HG02759 (cell line): ENCODE results near the gene TRAF5.
"Not testable (repeated sequence)": the region's sequence is repeated elsewhere in the genome, so short reads cannot be mapped to it uniquely, and the experiment has no call there.

Experiments
- ATAC-seq: cut with Tn5 transposase; IDR thresholded peaks from one replicate; pipeline ENCODE4 v1.9.1; 2021; ENCODE audit warnings: mild to moderate bottlenecking, moderate library complexity; ENCODE audit not compliant: unreplicated experiment

TRAF5 gene

DNA sequence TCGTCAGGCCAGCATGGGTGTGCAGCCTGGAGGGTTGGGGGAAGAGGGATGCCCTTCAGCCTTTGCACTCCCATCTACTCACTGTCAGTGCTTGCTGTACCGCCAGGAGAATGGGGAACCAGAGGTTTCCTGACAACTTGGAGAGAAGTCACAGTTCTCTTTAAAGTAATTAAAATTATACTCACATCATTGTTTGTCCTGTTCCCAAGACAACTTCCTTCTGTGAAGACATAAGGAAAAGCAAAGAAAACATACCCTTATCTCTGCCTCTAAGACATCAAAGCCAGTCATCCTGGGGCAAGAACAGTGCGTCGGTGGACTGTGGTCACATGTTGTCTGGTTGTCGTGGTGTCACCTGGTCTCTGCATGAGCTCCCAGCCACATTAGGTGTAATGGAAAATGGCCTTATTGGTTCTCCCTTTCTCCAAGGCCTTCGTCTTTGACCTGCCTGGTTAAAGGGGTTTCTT lies 17.6 kb downstream of the TRAF5 start:
- no peak for ATAC-seq

DNA sequence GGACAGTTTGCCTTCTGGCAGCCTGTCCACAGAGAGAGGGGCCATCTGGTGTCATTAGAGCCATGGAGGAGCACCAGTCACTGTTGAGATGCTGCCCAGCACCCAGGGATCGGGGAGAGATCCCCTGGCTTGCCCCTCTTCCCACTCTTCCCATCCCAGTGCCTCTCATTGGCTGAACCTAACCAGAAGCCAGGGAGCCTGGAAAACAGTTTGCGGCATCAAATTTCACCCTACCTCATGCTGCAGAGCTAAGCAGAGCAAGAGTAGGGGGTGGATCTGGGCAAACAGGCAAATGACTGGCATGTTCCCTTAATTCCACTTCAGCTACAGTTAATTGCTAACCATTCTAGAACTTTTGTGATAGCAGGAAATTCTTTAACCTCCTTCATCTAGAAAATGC lies 19.1 kb downstream of the TRAF5 start:
- no peak for ATAC-seq

DNA sequence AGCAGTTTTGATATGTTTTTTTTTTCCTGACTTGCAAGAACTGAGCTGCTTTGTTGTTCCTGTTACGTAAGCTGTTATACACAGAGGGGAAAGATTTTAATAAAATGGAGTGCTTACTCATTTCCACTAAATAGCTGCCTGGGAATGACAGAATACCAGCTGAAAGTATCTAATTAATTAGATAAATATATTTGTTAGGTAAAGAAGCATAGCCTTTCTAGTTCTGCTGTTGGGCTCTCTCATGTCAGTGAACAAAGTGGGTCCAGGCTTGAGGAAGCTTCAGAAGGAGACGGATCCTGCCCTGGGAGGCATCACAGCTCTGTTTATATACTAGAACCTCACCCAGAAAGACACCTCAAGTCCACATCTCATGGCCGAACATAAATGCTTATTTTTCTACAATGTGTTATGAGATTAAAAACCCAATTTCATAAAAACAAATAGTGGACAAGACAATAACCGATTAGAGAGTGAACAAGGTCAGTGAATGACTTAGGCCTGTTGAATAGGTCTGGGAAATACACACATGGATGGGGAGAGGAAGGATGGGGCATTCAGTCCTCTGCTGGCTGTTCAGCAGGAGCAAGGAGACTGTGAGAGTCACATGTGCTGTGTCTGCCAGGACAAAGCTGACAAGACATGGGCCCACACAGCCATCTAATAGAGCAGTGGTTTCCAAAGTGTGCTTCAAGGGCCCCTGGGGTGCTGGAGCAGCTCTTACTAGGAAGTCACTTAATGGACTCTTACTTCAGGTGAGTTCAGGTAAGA lies 20.6 kb downstream of the TRAF5 start:
- ATAC-seq: no peak

DNA sequence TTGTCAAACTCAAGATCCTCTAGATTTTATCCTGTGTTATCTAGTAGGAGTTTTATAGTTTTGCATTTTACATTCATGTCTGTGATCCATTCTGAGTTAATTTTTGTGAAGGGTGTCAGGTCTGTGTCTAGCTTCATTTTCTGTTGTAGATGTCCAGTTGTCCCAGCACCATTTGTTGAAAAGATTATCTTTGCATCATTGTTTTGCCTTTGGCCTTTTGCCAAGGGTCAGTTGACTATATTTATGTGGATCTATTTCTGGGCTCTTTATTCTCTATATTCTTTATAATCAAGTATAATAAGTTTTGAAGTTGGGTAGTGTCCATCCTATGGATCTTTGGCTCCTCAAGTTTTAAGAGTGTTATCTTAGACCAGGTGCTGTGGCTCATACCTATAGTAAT lies 21.9 kb downstream of the TRAF5 start:
- ATAC-seq: no peak

DNA sequence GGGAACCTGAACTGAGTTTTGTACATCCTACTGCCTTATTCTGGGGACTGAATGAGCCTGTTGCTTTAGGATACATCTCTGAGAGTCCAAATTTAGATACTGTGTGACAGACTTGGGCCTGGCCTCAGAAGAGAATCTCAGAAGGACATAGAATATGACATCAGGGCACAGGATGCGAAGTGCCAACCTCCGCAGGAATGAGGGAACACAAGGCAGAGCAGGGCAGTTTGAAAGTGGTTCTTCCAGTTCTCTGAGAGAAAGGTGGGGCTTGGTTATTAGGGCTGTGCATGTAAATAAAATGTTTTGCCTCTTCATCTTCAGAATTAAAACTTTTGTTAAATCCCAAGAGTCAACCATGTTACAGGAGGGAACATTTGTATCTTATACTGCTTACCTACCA lies 23.1 kb downstream of the TRAF5 start:
- ATAC-seq: no peak

DNA sequence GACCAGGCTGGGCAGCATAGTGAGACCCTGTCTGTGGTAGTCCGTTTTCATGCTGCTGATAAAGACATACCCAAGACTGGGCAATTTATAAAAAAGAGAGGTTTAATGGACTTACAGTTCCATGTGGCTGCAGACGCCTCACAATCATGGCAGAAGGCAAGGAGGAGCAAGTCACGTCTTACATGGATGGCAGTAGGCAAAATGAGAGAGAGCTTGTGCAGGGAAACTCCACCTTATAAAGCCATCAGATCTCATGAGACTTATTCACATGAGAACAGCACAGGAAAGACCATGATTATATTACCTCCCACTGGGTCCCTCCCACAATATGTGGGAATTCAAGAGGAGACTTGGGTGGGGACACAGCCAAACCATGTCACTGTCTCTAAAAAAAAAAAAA lies 25.4 kb downstream of the TRAF5 start:
- not testable (repeated sequence) for ATAC-seq

DNA sequence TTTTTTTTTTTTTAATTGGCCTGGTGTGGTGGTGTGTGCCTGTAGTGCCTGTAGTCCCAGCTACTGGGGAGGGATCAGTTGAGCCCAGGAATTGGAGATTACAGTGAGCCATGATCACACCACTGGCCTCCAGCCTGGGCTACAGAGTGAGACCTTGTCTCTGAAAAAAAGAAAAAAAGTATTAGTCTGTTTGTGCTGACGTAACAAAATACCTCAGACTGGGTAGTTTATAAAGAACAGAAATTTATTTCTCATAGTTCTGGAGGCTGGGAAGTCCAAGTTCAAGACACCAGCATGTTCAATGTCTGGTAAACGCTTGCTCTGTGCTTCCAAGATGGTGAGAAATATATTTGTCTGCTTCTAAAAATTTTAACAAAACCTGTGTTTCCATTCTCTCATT lies 25.8 kb downstream of the TRAF5 start:
- no peak for ATAC-seq

DNA sequence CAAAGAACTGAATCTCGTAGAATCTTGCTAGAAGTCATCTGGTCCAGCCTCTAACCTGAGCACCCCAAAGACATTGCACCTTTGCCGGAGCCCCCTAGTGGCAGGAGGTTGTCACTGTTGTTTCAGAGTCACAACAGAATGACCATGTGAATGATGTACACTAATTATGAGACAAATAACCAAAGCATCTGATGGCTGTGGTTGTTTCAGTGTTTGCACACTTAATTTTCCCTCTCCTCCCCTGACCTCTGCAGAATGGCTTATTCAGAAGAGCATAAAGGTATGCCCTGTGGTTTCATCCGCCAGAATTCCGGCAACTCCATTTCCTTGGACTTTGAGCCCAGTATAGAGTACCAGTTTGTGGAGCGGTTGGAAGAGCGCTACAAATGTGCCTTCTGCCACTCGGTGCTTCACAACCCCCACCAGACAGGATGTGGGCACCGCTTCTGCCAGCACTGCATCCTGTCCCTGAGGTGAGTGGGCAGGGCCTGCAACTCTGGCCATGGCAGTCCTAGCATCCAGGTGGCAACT lies 26.4 kb downstream of the TRAF5 start:
- peak; percentile 89 for ATAC-seq

DNA sequence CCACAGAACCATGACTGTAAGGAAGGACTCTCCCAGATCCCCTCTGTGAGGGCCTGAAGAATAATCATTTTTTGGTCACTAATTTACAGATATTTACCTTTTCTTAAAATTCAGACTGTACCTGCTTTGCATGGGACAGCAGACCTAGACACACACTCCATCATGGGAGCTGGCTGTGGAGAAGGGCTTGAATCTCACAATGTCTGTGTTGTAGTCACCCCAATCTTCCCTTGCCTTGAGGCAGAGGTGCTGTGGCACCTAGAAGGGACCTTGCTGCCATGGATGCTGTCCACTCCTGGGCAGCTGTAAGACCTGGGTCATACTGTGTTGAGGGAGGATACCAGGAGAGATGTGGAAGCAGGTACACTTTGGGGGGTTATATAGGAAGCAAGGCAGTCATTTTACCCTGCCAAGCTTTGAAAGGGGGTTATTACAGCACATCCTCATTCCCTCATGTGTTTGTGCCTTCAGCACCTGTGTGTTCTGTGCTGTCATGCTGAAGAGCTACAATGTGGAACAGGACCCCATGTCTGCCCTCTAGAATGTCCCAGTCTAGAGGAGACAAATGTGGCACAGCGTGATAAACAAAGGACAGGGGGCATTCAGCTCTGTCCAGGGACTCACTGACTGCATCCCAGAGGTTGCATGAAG lies 27.1 kb downstream of the TRAF5 start:
- ATAC-seq: no peak

DNA sequence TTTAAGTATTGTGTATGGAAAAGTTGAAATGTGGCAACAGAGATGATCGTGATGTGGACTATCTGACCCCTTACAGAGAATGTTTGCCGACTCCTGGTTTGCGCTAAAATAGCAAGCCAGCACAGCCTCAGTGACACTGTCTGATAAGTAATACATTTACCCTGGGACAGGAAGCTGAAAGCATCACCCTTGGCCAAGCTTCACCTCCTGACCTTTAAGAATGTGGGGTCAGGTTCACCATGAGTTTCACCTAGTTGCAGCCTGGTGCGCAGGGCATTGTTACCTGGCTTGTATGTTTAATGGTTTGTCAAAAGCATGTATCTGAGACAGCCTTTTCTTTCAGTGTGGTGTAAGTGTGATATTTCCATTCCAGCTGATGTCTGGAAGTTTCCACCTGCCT lies 29.2 kb downstream of the TRAF5 start:
- ATAC-seq: no peak

DNA sequence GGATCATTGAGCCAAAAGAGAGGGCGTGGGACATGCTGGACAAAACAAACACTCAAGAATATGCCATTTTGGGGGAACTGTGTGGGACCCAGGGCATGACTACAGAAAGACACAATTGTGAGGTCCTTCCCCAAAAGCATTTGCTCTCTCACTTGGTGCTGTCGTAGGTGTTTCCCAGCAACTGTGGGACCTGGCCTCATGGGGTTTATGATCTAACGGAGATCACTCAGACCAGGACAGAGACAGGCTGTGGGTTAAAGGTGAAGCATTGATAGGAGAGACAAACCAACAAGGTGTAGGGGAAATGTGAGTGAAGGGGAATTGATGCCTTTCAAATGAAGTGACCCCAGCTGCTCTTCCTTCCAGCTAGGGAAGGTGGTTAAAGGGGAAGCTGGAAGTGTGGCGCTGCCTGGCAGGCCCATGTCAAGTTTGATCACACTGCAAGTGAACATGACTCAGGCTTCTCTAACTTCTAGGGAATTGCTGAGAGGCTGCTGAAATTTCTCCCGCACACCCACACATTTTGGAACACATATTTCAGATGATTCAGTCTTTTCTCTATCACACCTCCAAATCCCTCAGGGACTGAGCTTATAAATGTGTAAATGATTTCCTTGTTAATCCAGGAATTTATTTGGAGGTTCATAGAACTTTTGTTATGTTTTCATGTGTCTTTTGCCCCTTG lies 30.2 kb downstream of the TRAF5 start:
- ATAC-seq: no peak

DNA sequence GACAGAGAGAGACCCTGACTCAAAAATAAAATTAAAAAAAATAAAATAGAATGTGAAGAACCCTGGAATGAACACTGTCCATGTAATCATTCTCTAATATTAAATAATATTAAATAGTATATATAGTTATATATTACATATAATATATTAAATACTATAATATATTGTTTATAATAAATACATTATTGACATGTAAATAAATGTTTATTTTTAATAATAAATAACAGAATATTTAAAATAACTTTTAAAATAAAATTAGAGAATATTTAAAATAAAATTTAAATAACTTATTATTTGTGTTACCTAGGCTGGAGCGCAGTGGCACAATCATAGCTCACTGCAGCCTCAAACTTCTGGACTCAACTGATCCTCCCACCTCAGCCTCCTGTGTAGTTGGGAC lies 32.1 kb downstream of the TRAF5 start:
- no peak for ATAC-seq

DNA sequence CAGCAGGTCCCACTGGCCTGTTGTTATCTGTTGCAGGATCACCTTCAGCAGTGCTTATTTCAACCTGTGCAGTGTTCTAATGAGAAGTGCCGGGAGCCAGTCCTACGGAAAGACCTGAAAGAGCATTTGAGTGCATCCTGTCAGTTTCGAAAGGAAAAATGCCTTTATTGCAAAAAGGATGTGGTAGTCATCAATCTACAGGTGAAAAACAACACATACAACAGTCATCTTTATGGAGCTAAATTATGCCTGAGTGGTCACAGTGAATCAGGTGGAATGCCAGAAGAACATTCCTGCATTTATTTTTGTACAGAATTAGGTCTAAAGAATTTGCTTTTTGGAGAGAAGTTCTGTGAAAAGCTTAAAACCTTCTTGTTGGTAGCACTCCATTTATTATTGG lies 33.2 kb downstream of the TRAF5 start:
- no peak for ATAC-seq

DNA sequence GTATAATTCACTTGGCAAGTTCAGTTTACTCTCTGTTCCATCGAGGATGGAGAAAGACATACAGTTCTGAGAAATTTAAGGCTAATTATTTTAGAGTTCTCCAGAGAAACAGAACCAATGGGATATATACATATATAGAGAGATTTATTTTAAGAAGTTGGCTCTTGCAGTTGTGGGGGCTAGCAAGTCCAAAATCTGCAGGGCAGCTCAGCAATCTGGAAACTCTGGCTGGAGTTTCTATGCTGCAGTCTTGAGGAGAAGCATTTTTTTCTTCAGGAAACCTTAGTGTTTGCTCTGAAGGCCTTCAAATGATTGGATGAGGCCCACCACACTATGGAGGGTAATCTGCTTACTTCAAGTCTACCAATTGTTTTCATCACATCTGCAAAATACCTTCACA lies 34.6 kb downstream of the TRAF5 start:
- no peak for ATAC-seq

DNA sequence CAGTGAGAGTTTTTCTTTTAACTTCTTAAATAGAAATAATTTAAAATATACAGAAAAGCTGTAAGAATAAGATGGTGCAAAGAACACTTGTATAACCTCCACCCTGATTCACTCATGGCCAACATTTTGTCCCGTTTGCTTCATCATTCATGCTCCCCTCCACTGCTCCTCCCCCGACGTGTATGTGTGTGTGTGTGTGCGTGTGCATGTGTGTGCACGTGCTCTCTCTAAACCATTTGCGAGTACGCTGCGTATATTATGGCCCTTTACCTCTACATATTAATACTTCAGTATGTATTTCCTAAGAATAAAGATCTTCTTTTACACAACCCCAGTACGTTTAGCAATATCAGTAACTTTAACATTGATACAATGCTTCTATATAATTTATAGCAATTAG lies 43.0 kb downstream of the TRAF5 start:
- ATAC-seq: no peak

DNA sequence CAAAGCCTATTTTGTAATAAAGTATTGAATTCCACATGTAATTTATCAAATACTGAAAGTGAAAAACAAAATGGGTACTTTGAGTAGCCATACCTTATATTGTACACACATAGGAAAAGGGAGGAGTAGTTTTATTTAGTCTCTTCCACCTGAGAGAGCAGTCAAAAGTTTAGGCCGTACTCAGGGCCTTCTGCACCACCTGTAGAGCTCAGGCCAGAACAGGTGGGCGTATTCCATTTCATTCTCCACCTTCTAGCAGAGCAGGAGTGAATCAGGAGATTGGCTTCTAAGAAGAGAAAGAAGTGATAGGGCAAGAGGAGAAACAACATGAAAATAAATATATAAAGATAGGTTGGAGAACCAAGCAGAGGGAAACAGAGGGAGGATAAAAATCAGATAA lies 44.0 kb downstream of the TRAF5 start:
- no peak for ATAC-seq

DNA sequence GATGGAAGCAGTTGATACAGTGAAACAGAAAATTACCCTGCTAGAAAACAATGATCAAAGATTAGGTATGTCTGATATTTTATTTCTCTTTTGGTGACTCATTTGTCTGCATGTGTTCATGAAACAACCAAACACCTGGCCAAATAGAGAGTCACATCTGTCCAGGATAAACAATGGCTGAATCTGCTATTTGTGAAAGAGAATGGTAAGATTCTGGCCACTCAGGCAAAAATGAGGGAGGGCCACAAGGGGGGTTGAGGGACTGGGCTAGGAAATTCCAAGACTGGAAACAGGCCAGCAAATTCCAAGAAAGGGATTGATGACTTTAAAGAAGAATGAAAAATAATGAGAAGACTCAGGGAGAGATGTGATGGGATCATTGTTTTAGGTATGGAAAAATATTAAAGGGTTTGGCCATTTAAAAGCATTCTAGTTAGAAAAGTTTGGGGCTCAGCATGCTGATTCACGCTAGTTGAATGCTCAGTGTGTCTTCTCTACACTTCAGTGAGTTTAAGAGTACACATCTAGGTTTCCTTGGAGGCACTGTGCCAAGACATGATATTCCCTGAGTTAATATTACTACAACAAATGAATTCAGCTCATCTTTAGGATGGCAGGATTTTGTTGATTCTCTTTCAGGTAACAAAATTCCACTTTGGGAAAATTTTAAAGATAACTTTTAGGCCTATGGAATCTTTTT lies 44.9 kb downstream of the TRAF5 start:
- no peak for ATAC-seq

DNA sequence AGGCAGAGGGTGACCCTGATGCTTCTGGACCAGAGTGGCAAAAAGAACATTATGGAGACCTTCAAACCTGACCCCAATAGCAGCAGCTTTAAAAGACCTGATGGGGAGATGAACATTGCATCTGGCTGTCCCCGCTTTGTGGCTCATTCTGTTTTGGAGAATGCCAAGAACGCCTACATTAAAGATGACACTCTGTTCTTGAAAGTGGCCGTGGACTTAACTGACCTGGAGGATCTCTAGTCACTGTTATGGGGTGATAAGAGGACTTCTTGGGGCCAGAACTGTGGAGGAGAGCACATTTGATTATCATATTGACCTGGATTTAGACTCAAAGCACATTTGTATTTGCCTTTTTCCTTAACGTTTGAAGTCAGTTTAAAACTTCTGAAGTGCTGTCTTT lies 45.8 kb downstream of the TRAF5 start:
- ATAC-seq: no peak

DNA sequence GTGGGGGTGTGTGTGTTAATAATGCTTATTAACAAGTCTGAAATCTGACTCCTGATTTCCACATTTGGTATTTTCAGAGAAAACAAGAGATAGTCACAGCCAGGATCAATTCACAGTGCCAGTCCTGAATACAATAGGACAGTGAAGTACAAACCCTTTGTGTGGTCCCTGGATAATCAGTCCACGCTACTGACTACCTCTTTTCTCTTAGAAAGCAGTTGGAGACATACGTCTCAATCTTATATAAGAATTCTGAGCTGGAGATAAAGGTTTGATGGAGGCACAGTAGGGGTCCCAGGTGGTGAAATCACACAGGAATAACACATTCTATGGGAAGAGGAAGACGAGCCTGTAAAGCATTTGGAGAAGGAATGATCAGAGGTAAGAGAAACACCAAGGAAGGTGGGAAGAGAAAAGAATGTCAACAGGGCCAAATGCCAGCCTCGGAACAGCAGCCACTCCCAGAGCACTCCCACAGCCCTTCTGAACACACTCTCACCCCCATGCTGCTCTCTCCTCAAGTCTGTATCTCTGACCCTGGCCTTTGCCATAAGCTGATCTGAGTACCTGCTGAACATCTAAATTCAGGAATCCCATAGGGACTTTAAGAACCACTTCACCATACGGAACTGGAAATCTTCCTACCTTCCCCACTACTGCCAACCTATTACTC lies 48.6 kb downstream of the TRAF5 start:
- no peak for ATAC-seq

DNA sequence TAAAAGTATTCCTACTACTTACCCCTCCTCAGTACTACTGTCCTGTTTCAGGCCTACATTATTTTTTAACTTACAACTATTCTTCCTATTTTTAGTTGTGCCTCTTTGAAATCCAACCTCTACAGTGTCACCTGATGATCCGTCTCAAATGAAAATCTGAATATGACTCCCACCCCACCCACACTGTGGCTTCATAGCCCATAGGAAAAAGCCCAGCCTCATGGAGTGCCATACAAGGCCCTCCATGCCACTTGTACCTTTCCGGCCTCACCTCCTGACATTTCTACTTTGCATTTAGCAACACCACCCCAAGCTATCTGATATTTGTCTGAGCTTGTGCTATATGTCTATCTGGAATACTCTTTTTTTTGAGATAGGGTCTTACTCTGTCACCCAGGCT lies 49.3 kb downstream of the TRAF5 start:
- no peak for ATAC-seq
